Left ventricle myocardium inferior (tissue), 1 donor: ENCODE results near the gene SLC16A7. TPM values are rescaled to one million over a fixed set of nuclear protein-coding genes. Genes with fewer than 3 reads are reported as not detected.

ENCODE experiments used
- DNase-seq: peaks from one replicate; pipeline ENCODE4 v3.0.0-alpha.2; 2020
- H3K27ac ChIP-seq: fragments of 200-600 bp; replicated peaks from 2 replicates; pipeline ENCODE4 v1.8.0; 2021
- H3K27me3 ChIP-seq: fragments of 200-600 bp; 2 replicates; pipeline ENCODE4 v1.8.0; 2021; ENCODE audit warnings: low read depth
- H3K36me3 ChIP-seq: fragments of 200-600 bp; 2 replicates; pipeline ENCODE4 v1.8.0; 2021
- H3K4me1 ChIP-seq: fragments of 200-600 bp; 2 replicates; pipeline ENCODE4 v1.8.0; 2021
- H3K4me3 ChIP-seq: fragments of 200-600 bp; 2 replicates; pipeline ENCODE4 v1.8.0; 2021; ENCODE audit warnings: mild to moderate bottlenecking, moderate library complexity
- H3K9me3 ChIP-seq: fragments of 200-600 bp; replicated peaks from 2 replicates; pipeline ENCODE4 v1.8.0; 2021
- intact Hi-C: fragments of 100-400 bp; cut with micrococcal nuclease; formaldehyde crosslinking; loops from one replicate; pipeline ENCODE4 v1.11.0; 2022
- total RNA-seq: library from RNA; stranded (reverse); fragmentation: NEBNext Ultra II Directional; extraction: Animal tissue kit (Norgen Biotek cat#: 25700); gene quantifications from one replicate; pipeline ENCODE4 v1.2.1, GENCODE V29; 2021
- TF ChIP-seq, protein P1 (sequence below): fragments of 200-600 bp; IDR thresholded peaks from 2 replicates; pipeline ENCODE4 v1.8.0; 2021; ENCODE audit warnings: antibody characterized with exemption, mild to moderate bottlenecking, borderline replicate concordance
- donor health status: DM: no; HTN: yes; CAD: no; lungs with severe emphysema.

Gene SLC16A7
- total RNA-seq, 1 donor from 2014 or later: 134 TPM

DNA sequence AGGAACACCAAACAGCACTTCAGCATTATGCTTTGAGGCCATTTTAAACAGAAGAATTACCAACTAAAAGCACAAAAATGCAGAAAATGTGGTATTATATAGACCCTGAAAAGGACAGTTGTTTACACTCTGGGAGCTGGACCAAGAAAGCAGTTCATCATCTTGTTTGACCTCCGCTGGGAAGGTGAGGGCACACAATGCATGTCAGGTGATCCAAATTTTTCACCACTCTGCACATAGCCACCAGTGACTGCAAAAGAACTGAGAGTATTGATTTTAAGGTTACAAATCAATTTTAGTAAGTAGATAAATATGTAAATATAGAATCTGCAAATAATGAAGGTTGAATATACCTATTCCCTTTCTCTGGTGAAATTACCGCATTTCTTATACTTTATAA, 119.6 kb downstream of the SLC16A7 start:
- Histone ChIP-seq H3K9me3 (no peaks in the 10 kb centered on the region), H3K27ac (no peak overlapping the region), H3K27me3 (no peaks in the 10 kb centered on the region), H3K4me1 (peaks cover 49% of the 10 kb centered on the region), H3K4me3 (no peak overlapping the region), H3K36me3 (no peaks in the 10 kb centered on the region)
- intact Hi-C loops: no loop called here
- DNase-seq: no peak
- TF ChIP-seq, protein P1, sequence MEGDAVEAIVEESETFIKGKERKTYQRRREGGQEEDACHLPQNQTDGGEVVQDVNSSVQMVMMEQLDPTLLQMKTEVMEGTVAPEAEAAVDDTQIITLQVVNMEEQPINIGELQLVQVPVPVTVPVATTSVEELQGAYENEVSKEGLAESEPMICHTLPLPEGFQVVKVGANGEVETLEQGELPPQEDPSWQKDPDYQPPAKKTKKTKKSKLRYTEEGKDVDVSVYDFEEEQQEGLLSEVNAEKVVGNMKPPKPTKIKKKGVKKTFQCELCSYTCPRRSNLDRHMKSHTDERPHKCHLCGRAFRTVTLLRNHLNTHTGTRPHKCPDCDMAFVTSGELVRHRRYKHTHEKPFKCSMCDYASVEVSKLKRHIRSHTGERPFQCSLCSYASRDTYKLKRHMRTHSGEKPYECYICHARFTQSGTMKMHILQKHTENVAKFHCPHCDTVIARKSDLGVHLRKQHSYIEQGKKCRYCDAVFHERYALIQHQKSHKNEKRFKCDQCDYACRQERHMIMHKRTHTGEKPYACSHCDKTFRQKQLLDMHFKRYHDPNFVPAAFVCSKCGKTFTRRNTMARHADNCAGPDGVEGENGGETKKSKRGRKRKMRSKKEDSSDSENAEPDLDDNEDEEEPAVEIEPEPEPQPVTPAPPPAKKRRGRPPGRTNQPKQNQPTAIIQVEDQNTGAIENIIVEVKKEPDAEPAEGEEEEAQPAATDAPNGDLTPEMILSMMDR: no peak

DNA sequence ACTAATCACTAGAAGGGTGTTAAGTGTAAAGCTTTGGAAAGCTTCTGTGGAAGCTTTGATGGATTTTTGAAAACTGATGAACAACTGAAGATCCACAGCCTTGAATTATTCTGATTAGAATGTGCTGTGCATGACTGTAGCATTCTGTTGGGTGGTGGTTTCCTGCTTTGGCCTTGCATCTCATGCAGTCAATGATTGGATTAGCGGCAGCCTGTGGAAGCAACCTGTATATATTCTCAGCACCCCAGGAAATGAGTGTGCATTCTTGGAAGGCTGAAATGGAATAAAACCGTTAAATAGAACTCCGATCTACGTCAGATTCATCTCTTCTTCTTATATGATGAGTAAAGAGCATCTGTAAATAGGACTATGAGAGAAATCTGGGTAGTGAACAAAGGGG, 120.2 kb downstream of the SLC16A7 start:
- Histone ChIP-seq H3K36me3 (no peaks in the 10 kb centered on the region), H3K4me3 (no peak overlapping the region), H3K27me3 (no peaks in the 10 kb centered on the region), H3K9me3 (no peaks in the 10 kb centered on the region), H3K27ac (no peak overlapping the region), H3K4me1 (peaks cover 44% of the 10 kb centered on the region)
- DNase-seq: no peak
- intact Hi-C loops: no loop called here
- TF ChIP-seq, protein P1: no peak

DNA sequence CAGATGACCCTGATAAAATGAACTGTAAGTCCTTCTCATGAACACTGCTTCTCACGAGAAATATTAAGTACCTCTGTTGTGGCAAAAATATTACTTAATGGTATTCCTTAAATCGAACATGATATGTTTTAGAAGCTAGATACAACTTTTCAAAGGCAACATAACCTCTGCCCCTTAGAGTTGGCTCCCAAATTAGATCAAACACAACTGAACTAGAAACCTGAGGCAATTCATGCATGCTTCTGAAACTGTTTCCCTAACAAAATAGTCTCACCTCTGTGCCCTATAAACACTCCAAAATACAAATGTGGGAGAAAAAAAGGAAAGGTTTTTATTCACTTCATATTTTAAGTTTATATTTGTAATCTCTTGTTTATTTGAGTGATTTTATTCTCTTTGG, 121.6 kb downstream of the SLC16A7 start:
- peak overlapping the region; percentile 31 for H3K27ac ChIP-seq
- TF ChIP-seq, protein P1: no peak

DNA sequence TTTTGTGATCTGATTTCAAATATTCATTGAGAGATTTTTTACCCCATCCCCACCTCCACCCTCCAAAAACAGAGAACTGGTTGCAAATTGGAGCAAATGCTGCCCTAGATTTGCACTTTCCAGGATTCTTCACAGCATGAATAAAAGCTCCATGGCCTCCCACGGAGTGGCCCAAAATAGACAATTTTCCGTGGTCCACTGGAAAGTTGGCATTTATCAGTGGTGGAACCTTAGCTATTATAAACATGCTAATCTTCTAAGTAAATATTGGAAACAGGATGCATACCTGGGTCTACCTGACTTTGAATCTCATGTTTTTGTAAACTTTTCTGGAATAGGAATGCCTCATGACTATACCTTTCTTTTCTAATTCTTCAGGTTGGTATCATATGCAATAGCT, 123.9 kb downstream of the SLC16A7 start:
- H3K27me3 ChIP-seq: no peaks in the 10 kb centered on the region
- TF ChIP-seq, protein P1: no peak
- DNase-seq: no peak
- H3K9me3 ChIP-seq: no peaks in the 10 kb centered on the region
- no peak overlapping the region for H3K4me3 ChIP-seq
- peaks cover 55% of the 10 kb centered on the region for H3K4me1 ChIP-seq
- H3K36me3 ChIP-seq: no peaks in the 10 kb centered on the region
- H3K27ac ChIP-seq: no peak overlapping the region
- intact Hi-C loops: no loop called here

More for the DNA sequence above, 121.6 kb downstream of the SLC16A7 start:
- intact Hi-C loops: no loop called here
- no peaks in the 10 kb centered on the region for H3K27me3 ChIP-seq
- H3K36me3 ChIP-seq: no peaks in the 10 kb centered on the region
- no peak for DNase-seq
- H3K4me3 ChIP-seq: no peak overlapping the region
- H3K4me1 ChIP-seq: peaks cover 37% of the 10 kb centered on the region
- no peaks in the 10 kb centered on the region for H3K9me3 ChIP-seq

DNA sequence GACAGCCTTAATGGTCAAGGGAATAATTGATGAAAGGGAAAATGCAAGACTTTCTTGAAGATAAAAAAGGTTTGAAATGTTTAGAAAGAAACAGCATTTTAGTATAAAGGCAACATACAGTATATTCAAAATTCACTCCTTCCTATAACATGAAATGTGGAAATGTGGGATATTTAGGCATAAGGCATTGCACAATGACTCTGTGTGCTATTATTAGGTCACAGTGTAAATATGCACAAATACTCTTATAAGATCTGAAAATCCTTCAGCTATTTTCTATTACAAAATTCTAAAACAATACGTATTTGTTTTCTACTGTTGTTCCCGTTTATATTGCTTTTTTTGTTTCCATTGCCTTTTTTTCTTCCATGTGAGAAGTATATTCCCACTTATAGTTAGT, 127.7 kb downstream of the SLC16A7 start:
- H3K27me3 ChIP-seq: no peaks in the 10 kb centered on the region
- TF ChIP-seq, protein P1: no peak
- intact Hi-C loops: no loop called here
- H3K27ac ChIP-seq: no peak overlapping the region
- H3K36me3 ChIP-seq: no peaks in the 10 kb centered on the region
- H3K4me1 ChIP-seq: peaks cover 45% of the 10 kb centered on the region
- no peak overlapping the region for H3K4me3 ChIP-seq
- H3K9me3 ChIP-seq: no peaks in the 10 kb centered on the region
- DNase-seq: no peak
